Esophagus squamous epithelium (tissue), 5 donors: ENCODE measurements around the gene C2orf49. TPM values are rescaled to one million over a fixed set of nuclear protein-coding genes. Genes with fewer than 3 reads are reported as not detected.
A peak's percentile ranks its signal among the peaks of the same experiment; 100 is the strongest.

ENCODE experiments used
- DNase-seq: peaks from one replicate; lab custom pipeline; 2025; lab: John Stamatoyannopoulos, UW
- H3K27ac ChIP-seq, 4 donors: fragments of 200-600 bp; sonication (generic); one replicate each; pipeline ENCODE4 v1.5.1; 2016 to 2019; ENCODE audit warnings: mild to moderate bottlenecking in 1 of 4
- H3K27me3 ChIP-seq, 4 donors: fragments of 200-600 bp; sonication (generic); 1 replicate in 3 of 4; 2 replicates in 1 of 4; pipeline versions ENCODE4 v1.5.1 to v1.6.0; 2017 to 2021; ENCODE audit warnings: antibody characterized with exemption in 1 of 4
- H3K36me3 ChIP-seq, 3 donors: fragments of 200-600 bp; sonication (generic); one replicate each; pipeline ENCODE4 v1.5.1; 2016 to 2019
- H3K4me1 ChIP-seq, 3 donors: fragments of 200-600 bp; sonication (generic); one replicate each; pipeline ENCODE4 v1.5.1; 2017 to 2019
- H3K4me3 ChIP-seq, 4 donors: fragments of 200-600 bp; sonication (generic); 1 replicate in 3 of 4; 2 replicates in 1 of 4; pipeline ENCODE4 v1.5.1; 2016 to 2019; ENCODE audit warnings: mild to moderate bottlenecking in 2 of 4, moderate library complexity in 1 of 4
- H3K9me3 ChIP-seq, 3 donors: fragments of 200-600 bp; sonication (generic); one replicate each; pipeline ENCODE4 v1.5.1; 2016 to 2019
- CTCF ChIP-seq, 6 experiments: fragments of 450-650 bp in 4 of 6; fragments of 200-600 bp in 2 of 6; sonication (generic) in 2 of 6; IDR thresholded peaks; one replicate each; pipeline ENCODE4 v1.5.1; 2016 to 2019; ENCODE audit warnings: antibody characterized with exemption in 6 of 6, mild to moderate bottlenecking in 4 of 6, moderate library complexity in 4 of 6
- POLR2A ChIP-seq, 4 donors: fragments of 450-650 bp; IDR thresholded peaks; one replicate each; pipeline ENCODE4 v1.6.1; 2017; ENCODE audit warnings: antibody characterized with exemption in 4 of 4, mild to moderate bottlenecking in 4 of 4, moderate library complexity in 3 of 4
- WGBS, 2 donors: methylation state at CpG; one replicate each; pipeline ENCODE4 v1.1.5; 2018; 5-methylcytosine and 5-hydroxymethylcytosine counted together
- intact Hi-C: fragments of 100-400 bp; cut with DNase I; formaldehyde crosslinking; loops from one replicate; pipeline ENCODE4 v1.15.0; 2022
- total RNA-seq, 4 donors: library from RNA; depleted of rRNA; stranded (reverse); fragments of >200 nt; gene quantifications; one replicate each; pipeline ENCODE4 v1.1.0, GENCODE V29; 2016
- donor health status: DM: yes; HTN: yes; CAD: no.

The C2orf49 gene
- total RNA-seq, 4 donors from 2014 or later = 9.3 to 19.8 (median 12.4) TPM

- DNase-seq = no peak
- 42 to 59% methylated on average over 8 of the region's 9 CpGs for WGBS, 2 donors
- Histone ChIP-seq H3K27me3 (no peaks in the 10 kb centered on the region), H3K9me3 (no peaks in the 10 kb centered on the region), H3K4me1 (peaks cover 23 to 95% (median 60%) of the 10 kb centered on the region in 3 donors), H3K36me3 (peaks cover 0 to 11% (median 0%) of the 10 kb centered on the region in 3 donors), H3K4me3 (no peak overlapping the region), H3K27ac (peak overlapping the region; percentile 4 to 76 (median 69))
- intact Hi-C loops = no loop called here
- TF ChIP-seq CTCF (IDR thresholded peaks at IDR 0.05) = no peak
- no peak for TF ChIP-seq POLR2A (IDR thresholded peaks at IDR 0.05)
These were observed 54.7 kb downstream of the C2orf49 start for GRCh38 chr2:105391763-105392662.

DNA sequence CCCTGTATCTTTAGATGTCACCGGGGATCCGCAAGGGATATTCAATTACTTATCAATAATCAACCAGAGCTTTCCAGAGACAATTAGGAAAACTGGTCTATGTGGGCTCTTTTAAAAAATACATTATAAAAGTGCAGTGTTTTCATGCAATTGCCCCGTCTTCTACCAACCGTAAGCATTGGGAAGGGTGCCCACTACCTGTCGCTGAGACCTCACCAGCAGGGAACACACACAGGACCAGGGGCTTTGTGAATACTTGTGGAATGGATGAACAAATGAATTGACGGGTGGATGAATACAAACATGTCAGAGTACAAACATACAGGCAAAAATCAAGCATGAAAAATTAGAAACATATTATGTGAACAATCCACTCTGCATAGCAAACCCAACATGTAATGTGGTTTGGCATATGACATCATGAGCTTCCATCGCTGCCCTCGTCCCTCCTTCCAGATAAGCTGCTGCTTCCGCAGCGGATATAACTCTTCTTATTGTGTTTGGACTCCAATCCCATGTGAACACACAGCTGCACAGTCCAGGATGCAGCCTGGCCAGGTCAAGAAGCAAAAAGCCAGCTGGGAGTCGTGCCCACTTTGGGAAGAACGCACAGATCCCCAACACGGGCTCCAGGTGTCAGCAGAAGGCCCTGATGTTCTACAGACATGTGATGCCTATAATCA lies 56.2 kb downstream of the C2orf49 start:
- no peak for DNase-seq
- Histone ChIP-seq H3K27ac (peak overlapping the region in 3 of 4 donors; percentile 34 to 98 (median 49)), H3K36me3 (no peaks in the 10 kb centered on the region), H3K4me1 (peaks cover 19 to 93% (median 57%) of the 10 kb centered on the region in 3 donors), H3K27me3 (peaks cover 0 to 4% (median 0%) of the 10 kb centered on the region in 4 donors), H3K9me3 (no peaks in the 10 kb centered on the region), H3K4me3 (peak overlapping the region in 1 of 4 donors; percentile 1)
- no peak for TF ChIP-seq CTCF (IDR thresholded peaks at IDR 0.05)
- no peak for TF ChIP-seq POLR2A (IDR thresholded peaks at IDR 0.05)
- 53 to 68% methylated on average over 12 to 13 of the region's 13 CpGs for WGBS, 2 donors
- intact Hi-C loops = no loop called here

- H3K4me3 ChIP-seq = peak overlapping the region in 3 of 4 donors; percentile 86 to 97 (median 93)
These were observed 57.7 kb downstream of the C2orf49 start for GRCh38 chr2:105394951-105395611.

GRCh38 chr2:105395691-105396090 lies 58.4 kb downstream of the C2orf49 start:
- DNase-seq = no peak
- intact Hi-C loops = no loop called here
- peak overlapping the region in 3 of 4 donors; percentile 86 to 97 (median 93) for H3K4me3 ChIP-seq
- TF ChIP-seq CTCF (IDR thresholded peaks at IDR 0.05) (no peak), POLR2A (IDR thresholded peaks at IDR 0.05) (no peak)
- peak overlapping the region; percentile 88 to 98 (median 98) for H3K27ac ChIP-seq
- no peaks in the 10 kb centered on the region for H3K36me3 ChIP-seq
- WGBS, 2 donors = 23 to 52% methylated on average over 5 to 7 of the region's 7 CpGs
- peaks cover 0 to 18% (median 0%) of the 10 kb centered on the region in 4 donors for H3K27me3 ChIP-seq
- H3K9me3 ChIP-seq = no peaks in the 10 kb centered on the region
- peaks cover 22 to 93% (median 51%) of the 10 kb centered on the region in 3 donors for H3K4me1 ChIP-seq

More at GRCh38 chr2:105394951-105395611, 57.7 kb downstream of the C2orf49 start:
- TF ChIP-seq CTCF (IDR thresholded peaks at IDR 0.05) (no peak), POLR2A (IDR thresholded peaks at IDR 0.05) (no peak)
- H3K4me1 ChIP-seq = peaks cover 22 to 96% (median 54%) of the 10 kb centered on the region in 3 donors
- peak overlapping the region; percentile 88 to 98 (median 98) for H3K27ac ChIP-seq
- no peaks in the 10 kb centered on the region for H3K9me3 ChIP-seq
- no peaks in the 10 kb centered on the region for H3K36me3 ChIP-seq
- intact Hi-C loops = no loop called here
- H3K27me3 ChIP-seq = peaks cover 0 to 18% (median 0%) of the 10 kb centered on the region in 4 donors
- DNase-seq = no peak
- WGBS, 2 donors = 50 to 52% methylated on average over 11 of the region's 12 CpGs
